HG03060 (cell line): ENCODE results near the gene PI4K2A.

Experiments used
- ATAC-seq: cut with Tn5 transposase; IDR thresholded peaks from one replicate; pipeline ENCODE4 v1.9.1; 2021; ENCODE audit warnings: low read depth, moderate number of reproducible peaks; ENCODE audit not compliant: unreplicated experiment

The PI4K2A gene

GRCh38 chr10:97640174-97640867 is at the start of gene PI4K2A:
Gene PI4K2A, plus strand, starts transcription at chr10:97640671. Its CDS starts 72 bp downstream, at chr10:97640743.
- peak; percentile 93 for ATAC-seq

GRCh38 chr10:97590748-97591495 is 49.5 kb upstream of the PI4K2A start:
- ATAC-seq: no peak

GRCh38 chr10:97593421-97593820 is 47.0 kb upstream of the PI4K2A start:
- ATAC-seq: no peak

- ATAC-seq: no peak
These were observed 44.1 kb upstream of the PI4K2A start for GRCh38 chr10:97596101-97597082.

- no peak for ATAC-seq
These were observed 42.7 kb upstream of the PI4K2A start for GRCh38 chr10:97597778-97598177.

GRCh38 chr10:97598407-97599271 is 41.8 kb upstream of the PI4K2A start:
- ATAC-seq: no peak

GRCh38 chr10:97599272-97599619 is 41.2 kb upstream of the PI4K2A start:
- ATAC-seq: no peak

GRCh38 chr10:97600616-97601015 is 39.9 kb upstream of the PI4K2A start:
- no peak for ATAC-seq

- ATAC-seq: no peak
These were observed 38.9 kb upstream of the PI4K2A start for GRCh38 chr10:97601268-97602215.

GRCh38 chr10:97607095-97607636 is 33.3 kb upstream of the PI4K2A start:
- ATAC-seq: no peak

GRCh38 chr10:97608991-97609561 is 31.4 kb upstream of the PI4K2A start:
- no peak for ATAC-seq

GRCh38 chr10:97611473-97611872 is 29.0 kb upstream of the PI4K2A start:
- ATAC-seq: no peak

- ATAC-seq: no peak
These were observed 28.1 kb upstream of the PI4K2A start for GRCh38 chr10:97612386-97612785.

GRCh38 chr10:97618285-97618684 is 22.2 kb upstream of the PI4K2A start:
- ATAC-seq: no peak

- no peak for ATAC-seq
These were observed 21.7 kb upstream of the PI4K2A start for GRCh38 chr10:97618733-97619132.

- no peak for ATAC-seq
These were observed 17.2 kb upstream of the PI4K2A start for GRCh38 chr10:97623277-97623676.

- no peak for ATAC-seq
These were observed 12.7 kb upstream of the PI4K2A start for GRCh38 chr10:97627731-97628130.

GRCh38 chr10:97628228-97628627 is 12.2 kb upstream of the PI4K2A start:
- no peak for ATAC-seq
